GM06990 (cell line): Measurements from ENCODE around the gene PLCB3.
A peak's percentile ranks its signal among the peaks of the same experiment; 100 is the strongest.

Source experiments
- DNase-seq: peaks from one replicate; pipeline ENCODE4 v3.0.0-alpha.2; 2011; ENCODE audit not compliant: insufficient read length; ENCODE audit errors: extremely low read depth
- H3K27me3 ChIP-seq: replicated peaks from 2 replicates; pipeline ENCODE4 v1.6.0; 2011; ENCODE audit warnings: low read length; ENCODE audit not compliant: control insufficient read depth, insufficient read depth
- H3K36me3 ChIP-seq: 2 replicates; pipeline ENCODE4 v1.5.1; 2011; ENCODE audit warnings: low read length; ENCODE audit not compliant: control insufficient read depth, insufficient read depth
- H3K4me3 ChIP-seq: replicated peaks from 2 replicates; pipeline ENCODE4 v1.5.1; 2011; ENCODE audit warnings: low read depth, mild to moderate bottlenecking, control low read depth, low read length
- CTCF ChIP-seq: IDR thresholded peaks from 2 replicates; pipeline ENCODE4 v1.5.1; 2011; ENCODE audit warnings: low read length, control low read depth, mild to moderate bottlenecking, inconsistent platforms; ENCODE audit not compliant: insufficient read depth, poor library complexity, severe bottlenecking

Gene PLCB3

GRCh38 chr11:64281957-64282770, 30.8 kb downstream of the PLCB3 start:
- no peaks in the 10 kb centered on the region for H3K27me3 ChIP-seq
- no peak for TF ChIP-seq CTCF
- no peak overlapping the region for H3K4me3 ChIP-seq
- DNase-seq = no peak
- H3K36me3 ChIP-seq = peaks cover 10% of the 10 kb centered on the region

- no peak overlapping the region for H3K4me3 ChIP-seq
- no peaks in the 10 kb centered on the region for H3K27me3 ChIP-seq
- no peak for TF ChIP-seq CTCF
- no peak for DNase-seq
- peaks cover 8% of the 10 kb centered on the region for H3K36me3 ChIP-seq
Observed at GRCh38 chr11:64283092-64283491, 31.8 kb downstream of the PLCB3 start.

- H3K36me3 ChIP-seq = peaks cover 2% of the 10 kb centered on the region; the same call in 1 of the 2 replicates
- peak; percentile 91 for DNase-seq
Observed at GRCh38 chr11:64284048-64284961, 33.0 kb downstream of the PLCB3 start, which contains the start of gene BAD. Gene BAD, minus strand, starts transcription at chr11:64284665. Its CDS starts 297 bp downstream, at chr11:64284368.

GRCh38 chr11:64284962-64285884, 33.9 kb downstream of the PLCB3 start, which contains the start of gene GPR137:
Gene GPR137, plus strand, starts transcription at chr11:64285848. Its CDS starts 677 bp downstream, at chr11:64286525.
- no peak for TF ChIP-seq CTCF
- DNase-seq = peak; percentile 90
- Histone ChIP-seq H3K4me3 (peak within 1 kb of the TSS; percentile 64), H3K36me3 (peaks cover 2% of the 10 kb centered on the region; the same call in 1 of the 2 replicates), H3K27me3 (no peaks in the 10 kb centered on the region)

More at GRCh38 chr11:64284048-64284961, 33.0 kb downstream of the PLCB3 start, which contains the start of gene BAD:
- no peaks in the 10 kb centered on the region for H3K27me3 ChIP-seq
- H3K4me3 ChIP-seq = peak within 1 kb of the TSS; percentile 64
- TF ChIP-seq CTCF = no peak
